ENCODE data around the gene PTH1R. TPM values are rescaled to one million over a fixed set of nuclear protein-coding genes. Genes with fewer than 3 reads are reported as not detected.

Gene PTH1R
- total RNA-seq, 1 donor, result under 0.01 TPM

DNA sequence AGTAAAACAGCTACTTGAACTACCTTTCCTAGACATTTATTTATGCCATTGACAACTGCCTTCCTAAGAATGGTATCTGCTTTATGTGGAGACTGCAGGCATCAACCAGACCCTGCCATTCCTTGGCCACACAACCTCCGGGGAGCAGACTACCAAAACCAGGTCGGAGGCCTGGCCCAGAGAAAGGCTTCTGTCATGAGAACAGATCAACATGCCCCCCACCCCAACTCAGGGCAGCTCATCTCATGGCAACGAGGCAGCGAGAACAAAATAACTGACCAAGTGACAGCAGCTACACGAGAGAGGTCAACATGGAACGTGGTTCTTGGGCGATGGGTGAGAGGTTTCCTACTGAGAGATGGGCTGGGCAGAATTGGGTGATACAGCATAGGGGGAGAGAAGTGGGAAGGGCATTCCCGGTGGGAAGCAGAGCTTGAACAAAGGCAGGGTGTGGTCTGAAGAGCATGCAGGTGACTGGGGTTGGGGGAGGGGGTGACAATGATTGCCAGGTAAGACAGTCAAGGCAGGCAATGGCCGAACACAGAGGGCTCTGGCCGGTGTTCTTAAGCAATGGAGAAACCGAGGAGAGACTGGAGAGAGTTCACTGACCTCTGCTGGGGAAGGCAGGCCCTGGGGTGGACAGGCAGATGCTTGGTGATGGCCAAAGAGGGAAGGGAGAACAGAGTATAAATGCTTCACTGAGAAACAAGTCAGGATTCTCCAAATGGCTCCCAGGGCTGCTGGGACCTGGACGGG is 65.1 kb downstream of the PTH1R start:
- DNase-seq (ENCODE audit: low read depth in 2 of 3, low spot score in 2 of 3), result no peak

DNA sequence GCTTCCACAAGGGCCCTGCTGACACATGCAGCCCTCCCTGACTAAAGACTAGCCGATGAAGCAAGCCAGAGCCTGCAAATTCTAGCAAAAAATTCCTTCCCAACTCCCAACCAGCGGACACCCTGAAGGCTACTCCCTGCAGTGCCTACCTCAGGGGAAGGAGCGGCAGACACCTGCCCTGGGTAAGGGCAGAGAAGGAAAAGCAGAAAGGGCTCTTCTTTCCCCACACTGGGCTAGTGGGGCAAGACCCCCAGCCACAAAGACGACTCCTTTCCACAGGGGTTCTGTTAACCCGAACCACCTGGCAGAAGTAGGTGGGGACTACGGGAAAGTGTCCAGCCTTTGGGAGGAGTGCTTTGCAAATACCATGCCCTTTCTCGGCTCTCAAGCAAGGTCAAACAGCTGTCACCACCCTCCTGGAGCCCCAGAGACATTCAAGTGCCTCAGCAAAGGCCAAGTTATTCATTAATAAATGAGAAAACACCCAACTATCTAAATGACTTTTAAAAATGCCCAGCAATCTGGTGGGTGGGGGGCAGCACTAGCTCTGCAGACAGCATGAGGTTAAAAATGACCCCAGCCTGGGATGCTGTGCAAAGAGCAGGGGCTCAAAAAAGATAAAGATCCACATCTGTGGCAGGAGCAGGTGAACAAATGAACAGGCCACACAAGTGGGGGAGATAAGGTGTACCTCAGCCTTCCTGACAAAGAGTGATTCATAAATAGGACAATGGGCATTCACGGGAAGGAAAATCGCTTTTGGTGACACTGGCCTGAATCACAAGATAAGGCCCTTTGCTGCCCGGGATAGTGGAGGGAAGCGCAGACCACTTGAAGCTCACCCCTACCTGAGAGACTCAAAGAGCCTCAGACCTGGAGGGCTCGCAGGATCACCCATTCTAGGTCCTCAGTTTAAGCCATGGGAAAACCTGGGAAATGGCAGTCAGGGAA is 66.0 kb downstream of the PTH1R start:
- DNase-seq (ENCODE audit: low read depth in 2 of 3, low spot score in 2 of 3), result no peak

DNA sequence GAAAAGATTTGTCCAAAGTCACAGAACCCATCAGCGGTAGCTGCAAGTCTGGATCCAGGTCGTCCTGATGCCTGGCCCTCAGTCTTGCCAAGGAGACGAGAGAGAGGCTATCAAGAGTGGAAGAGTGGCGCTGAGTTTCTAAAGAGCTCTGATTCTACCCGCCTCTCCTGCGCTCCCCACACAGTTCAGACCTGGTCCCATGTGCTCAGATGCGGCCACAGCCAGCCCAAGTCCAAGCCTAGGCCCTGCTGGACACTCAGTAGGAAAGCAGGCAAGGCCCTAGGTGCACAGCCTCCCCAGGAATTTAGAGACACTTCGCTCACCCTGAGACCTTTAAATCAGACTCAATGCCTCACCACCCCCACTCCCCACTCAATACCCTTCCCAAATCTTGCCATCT is 66.7 kb downstream of the PTH1R start:
- no peak for DNase-seq (ENCODE audit: low read depth in 2 of 3, low spot score in 2 of 3)

DNA sequence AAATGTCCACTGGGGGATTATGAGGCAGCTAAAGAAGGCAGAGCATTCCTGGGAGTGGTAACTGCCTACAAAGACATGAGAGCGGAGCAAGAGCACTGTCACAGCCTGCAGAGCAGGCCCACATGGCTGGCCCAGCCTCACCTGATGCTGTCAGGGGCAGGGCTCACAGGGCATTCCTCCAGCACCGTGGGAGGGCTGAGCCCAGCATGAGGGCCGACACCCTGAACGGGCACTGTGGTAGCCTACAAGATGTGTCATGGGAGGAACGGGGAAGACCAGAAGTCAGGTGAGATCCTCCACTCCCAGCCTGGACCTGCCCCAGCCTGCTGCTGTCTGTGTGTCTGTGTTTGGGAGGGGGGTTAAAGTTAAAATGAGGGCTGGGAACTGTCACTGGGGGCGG is 68.9 kb downstream of the PTH1R start:
- DNase-seq (ENCODE audit: low read depth in 2 of 3, low spot score in 2 of 3), result no peak

DNA sequence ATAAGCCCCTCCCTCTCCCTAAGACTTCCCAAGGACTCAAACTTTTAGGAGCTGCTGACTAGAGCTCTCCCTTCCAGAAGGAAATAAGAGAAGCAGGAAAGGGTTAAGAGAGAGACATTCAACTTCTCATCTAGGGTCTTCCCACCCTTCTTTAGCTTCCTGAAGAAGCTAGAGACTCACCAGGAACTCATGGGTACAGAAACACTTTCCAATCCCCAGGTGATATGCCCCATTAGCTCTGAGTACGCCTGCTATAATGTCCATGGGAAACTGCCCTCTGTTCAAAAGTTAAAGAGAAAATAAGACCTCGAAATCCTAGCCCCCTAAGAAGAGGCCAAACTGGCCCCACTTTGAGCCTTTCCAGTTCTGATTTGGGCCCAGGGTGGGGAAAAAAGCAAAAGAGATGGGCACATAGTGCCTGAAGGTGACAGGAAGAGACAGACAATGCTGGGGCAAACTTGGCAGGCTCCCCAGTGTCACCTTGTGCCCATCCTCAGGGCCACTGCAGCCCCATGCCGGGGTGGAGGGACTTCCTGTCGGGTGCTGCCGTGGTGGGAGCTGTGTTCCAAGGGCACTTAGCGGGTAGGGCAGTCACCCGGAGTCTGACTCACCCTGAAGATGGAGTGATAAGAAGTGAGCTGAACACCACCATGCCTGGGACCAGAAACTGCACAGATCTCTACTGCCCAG is 69.5 kb downstream of the PTH1R start:
- DNase-seq (ENCODE audit: low read depth in 2 of 3, low spot score in 2 of 3), result peak in 2 of 3 donors; percentile 70 to 76

DNA sequence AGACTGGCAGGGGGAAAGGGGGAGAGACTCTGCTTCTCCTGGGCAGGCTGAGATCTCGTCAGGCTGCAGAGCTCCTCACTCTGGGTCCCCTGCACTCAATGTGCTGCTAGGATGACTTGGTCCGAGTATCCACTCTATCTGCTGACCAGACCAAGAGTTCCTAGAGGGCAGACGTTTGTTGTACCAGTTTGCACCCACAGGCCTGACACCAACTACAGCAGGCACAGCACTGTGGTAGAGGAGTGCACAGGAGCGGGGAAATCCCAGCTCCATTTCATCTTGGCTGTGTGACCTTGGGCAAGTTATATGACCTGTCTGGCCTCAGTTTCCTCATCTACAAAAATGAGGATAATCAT is 70.0 kb downstream of the PTH1R start:
- no peak for DNase-seq (ENCODE audit: low read depth in 2 of 3, low spot score in 2 of 3)

DNA sequence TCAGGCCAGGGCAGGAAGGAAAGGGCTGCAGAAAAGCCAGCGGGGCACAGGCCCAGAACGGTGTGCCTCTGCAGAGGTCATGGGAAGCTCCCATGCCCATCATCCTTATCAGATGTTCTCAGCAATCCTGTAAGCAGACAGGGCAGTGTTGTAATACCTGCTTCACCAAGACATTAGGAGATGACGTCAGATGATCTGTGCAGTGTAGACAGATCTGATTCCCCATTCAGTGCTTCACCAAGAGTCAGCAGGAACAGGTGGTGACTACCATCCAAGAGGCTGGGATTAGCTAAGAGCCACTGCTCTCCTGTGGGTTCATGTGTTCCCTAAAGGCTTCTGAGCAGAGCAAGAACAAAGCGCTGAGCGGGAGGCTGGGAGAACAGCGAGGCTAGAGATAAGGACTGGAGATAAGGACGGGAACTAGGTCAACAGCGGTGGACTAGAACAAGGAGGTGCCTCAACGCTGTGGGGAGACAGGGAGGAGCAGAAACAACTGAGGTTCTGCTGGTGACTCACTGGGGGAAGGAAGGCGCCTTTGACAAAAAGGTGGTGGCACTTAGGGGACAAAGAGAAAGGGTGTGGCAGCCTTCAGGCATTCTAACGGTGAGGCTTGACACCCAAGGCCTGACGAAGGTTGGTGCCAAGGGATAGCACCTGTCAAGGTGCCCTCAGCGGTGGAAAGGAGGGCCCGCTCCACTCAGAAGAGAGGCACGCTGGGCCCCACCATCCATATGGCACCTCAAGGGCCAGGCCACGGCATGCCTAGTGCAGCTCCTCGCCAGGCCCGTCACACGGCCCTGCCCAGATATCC is 70.7 kb downstream of the PTH1R start:
- DNase-seq (ENCODE audit: low read depth in 2 of 3, low spot score in 2 of 3), result peak in 1 of 3 donors; percentile 37

DNA sequence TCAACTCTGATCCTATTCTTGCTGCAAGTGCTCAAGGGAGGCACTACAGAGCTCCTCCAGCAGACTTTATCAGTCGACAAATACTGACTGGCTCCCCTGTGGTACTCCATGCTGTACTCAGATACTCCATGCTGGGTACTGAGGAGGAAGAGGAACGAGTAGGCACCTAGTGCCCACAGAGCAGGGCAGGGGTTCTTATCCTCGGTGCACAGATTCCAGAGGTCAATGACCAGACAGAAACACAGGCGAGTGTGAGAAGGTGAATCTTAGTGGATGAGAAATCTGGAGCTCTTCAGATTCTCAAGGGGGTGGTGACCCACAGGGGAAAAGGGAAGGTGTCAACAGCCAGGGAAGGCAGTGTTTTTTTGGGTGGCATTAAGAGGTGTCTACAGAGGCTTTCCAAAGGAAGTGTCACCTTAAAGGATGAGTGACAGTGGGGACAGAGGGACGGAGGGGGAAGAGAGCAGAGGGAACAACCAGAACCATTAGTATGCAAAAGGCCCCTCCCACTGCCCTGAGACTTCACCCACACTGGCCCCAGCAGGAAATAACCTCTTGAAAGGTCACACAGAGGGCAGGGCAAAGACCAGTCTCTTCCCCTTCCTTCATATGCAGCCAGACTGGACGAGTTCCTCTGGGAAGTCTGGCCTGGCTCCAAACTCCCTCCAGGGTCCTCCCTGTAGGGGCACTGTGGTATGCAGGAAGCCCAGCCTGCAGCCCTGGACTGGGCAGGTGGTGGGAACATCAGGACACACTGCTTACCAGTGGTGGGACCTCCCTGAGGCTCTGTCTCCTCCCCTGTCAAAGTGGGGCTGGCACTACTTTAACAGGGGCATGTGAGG is 71.5 kb downstream of the PTH1R start:
- no peak for DNase-seq (ENCODE audit: low read depth in 2 of 3, low spot score in 2 of 3)

DNA sequence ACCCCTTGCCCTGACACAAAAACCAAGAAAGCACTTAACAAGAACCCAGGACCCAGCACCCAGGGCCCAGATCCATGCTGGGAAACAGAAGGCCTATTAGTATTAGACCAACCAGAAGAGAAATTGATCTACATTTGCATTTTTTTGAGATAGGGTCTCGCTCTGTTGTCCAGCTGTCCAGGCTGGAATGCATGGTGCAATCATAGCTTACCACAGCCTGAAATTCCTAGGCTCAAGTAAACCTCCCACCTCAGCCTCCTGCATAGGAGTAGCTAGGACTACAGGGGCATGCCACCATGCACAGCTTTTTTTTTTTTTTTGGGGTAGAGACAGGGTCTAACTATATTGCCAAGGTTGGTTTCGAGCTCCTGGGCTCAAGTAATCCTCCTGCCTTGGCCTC is 72.7 kb downstream of the PTH1R start:
- DNase-seq (ENCODE audit: low read depth in 2 of 3, low spot score in 2 of 3), result no peak

DNA sequence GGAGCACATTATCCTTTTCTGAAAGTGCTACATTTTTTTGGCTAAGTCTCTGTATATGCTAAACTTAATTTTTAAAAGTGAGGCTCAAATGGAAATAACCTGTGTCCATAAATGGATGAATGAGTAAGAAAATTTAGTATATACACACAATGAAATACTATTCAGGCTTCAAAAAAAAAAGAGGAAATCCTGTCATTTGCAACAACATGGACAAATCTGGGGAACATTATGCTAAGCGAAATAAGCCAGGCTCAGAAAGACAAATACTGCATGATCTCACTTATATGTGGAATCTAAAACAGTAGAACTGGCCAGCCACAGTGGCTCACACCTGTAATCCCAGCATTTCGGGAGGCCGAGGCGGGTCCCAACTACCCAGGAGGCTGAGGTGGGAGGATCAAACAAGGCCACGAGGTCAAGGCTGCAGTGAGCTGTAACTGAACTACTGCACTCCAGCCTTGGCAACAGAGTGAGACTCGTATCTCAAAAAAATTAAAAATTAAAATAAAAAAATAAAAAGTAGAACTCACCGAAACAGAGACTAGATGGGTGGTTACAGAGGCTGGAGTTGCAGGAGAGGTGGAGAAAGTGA is 73.2 kb downstream of the PTH1R start:
- no peak for DNase-seq (ENCODE audit: low read depth in 2 of 3, low spot score in 2 of 3)

DNA sequence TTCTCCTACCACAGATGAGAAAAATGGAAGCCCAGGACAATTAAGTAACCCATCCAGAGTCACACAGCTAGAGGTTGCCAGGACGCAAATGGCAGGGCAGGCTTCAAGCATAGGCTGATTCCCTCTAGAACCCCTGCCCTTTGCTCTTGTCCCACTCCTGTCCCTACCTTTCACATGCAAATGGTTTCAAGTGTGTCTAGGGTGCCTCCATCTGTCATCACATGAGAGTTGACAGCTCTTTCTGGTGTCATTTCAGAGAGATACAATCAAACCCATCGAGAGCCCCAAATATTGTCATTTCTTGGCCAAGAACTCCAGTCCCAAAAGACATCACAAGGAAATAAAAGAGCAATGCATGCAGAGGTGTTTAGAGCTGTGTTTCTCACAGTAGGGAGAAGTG is 75.3 kb downstream of the PTH1R start:
- DNase-seq (ENCODE audit: low read depth in 2 of 3, low spot score in 2 of 3), result no peak

Small RNA genes within 50 kb of the gene (small RNA-seq; reads per million reads assigned to genes)
- not detected for gene AC109583.2

Other genes starting within 250 kb of the PTH1R start
- 2.4 TPM for gene ALS2CL, start 184.0 kb upstream of the PTH1R start, total RNA-seq
- gene TMIE, start 176.3 kb upstream of the PTH1R start, total RNA-seq, result under 0.01 TPM
- under 0.01 TPM for gene PRSS50, start 159.9 kb upstream of the PTH1R start, total RNA-seq
- not detected for gene MYL3, start 14.3 kb upstream of the PTH1R start, total RNA-seq
- 41.7 TPM for gene CCDC12, start 99.0 kb downstream of the PTH1R start, total RNA-seq
- 92.6 TPM for gene NBEAL2, start 101.9 kb downstream of the PTH1R start, total RNA-seq